Spleen (tissue), 7 donors: ENCODE results near the gene COA1.

ENCODE experiments used
- POLR2A ChIP-seq, 3 donors: fragments of 450-650 bp; IDR thresholded peaks; one replicate each; pipeline ENCODE4 v1.5.1; 2017; ENCODE audit warnings: antibody characterized with exemption in 3 of 3, mild to moderate bottlenecking in 1 of 3
- TF ChIP-seq, protein P1 (sequence below), 11 experiments: fragments of 200-600 bp in 7 of 11; fragments of 450-650 bp in 4 of 11; sonication (generic) in 4 of 11; IDR thresholded peaks in 8 of 11; conservative IDR thresholded peaks in 3 of 11; 1 replicate in 7 of 11; 2 replicates in 4 of 11; pipeline versions ENCODE4 v1.4.0 to v1.8.0; 2016 to 2021; ENCODE audit warnings: antibody characterized with exemption in 11 of 11, inconsistent platforms in 4 of 11, mild to moderate bottlenecking in 1 of 11
- donor health status: DM: no; HTN: no; CAD: no; lungs with moderate emphysema.
- donor health status: DM: no; HTN: no; CAD: no.
- donor health status: DM: no; HTN: no; CAD: no.

DNA sequence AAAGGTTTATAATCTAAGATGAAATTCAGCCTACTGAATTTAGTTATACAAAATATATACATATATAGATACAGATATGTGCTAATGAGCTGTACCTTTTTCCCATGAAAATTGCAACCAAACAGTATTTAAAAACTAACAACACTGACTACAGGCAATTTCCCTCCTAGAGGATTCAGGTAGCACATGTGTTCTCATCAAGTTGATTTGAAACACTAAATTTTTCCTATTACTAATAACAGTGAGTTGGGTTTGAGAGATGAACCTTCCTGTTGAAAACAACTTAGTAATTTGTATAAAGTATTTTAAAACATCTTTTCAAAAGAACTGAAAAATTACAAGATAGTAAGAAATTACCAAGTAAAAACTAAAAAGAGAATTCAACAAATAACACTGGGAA, 51.5 kb downstream of the COA1 start:
- no peak for TF ChIP-seq POLR2A (IDR thresholded peaks at IDR 0.05)
- TF ChIP-seq, protein P1, sequence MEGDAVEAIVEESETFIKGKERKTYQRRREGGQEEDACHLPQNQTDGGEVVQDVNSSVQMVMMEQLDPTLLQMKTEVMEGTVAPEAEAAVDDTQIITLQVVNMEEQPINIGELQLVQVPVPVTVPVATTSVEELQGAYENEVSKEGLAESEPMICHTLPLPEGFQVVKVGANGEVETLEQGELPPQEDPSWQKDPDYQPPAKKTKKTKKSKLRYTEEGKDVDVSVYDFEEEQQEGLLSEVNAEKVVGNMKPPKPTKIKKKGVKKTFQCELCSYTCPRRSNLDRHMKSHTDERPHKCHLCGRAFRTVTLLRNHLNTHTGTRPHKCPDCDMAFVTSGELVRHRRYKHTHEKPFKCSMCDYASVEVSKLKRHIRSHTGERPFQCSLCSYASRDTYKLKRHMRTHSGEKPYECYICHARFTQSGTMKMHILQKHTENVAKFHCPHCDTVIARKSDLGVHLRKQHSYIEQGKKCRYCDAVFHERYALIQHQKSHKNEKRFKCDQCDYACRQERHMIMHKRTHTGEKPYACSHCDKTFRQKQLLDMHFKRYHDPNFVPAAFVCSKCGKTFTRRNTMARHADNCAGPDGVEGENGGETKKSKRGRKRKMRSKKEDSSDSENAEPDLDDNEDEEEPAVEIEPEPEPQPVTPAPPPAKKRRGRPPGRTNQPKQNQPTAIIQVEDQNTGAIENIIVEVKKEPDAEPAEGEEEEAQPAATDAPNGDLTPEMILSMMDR (IDR thresholded peaks at IDR 0.05 in 8 of 11, conservative IDR thresholded peaks at IDR 0.05 in 3 of 11) = no peak
